Peyer's patch (tissue), 4 donors: ENCODE results near the gene TIPIN.

Source experiments
- POLR2A ChIP-seq, 2 donors: fragments of 450-650 bp; IDR thresholded peaks; one replicate each; pipeline ENCODE4 v1.5.1; 2017; ENCODE audit warnings: antibody characterized with exemption in 2 of 2, mild to moderate bottlenecking in 2 of 2, moderate library complexity in 2 of 2
- TF ChIP-seq, protein P1 (sequence below), 6 experiments: fragments of 450-650 bp in 4 of 6; fragments of 200-600 bp in 2 of 6; sonication (generic) in 1 of 6; IDR thresholded peaks; one replicate each; pipeline ENCODE4 v1.5.1; 2017 to 2019; ENCODE audit warnings: antibody characterized with exemption in 6 of 6, mild to moderate bottlenecking in 3 of 6, moderate library complexity in 1 of 6

DNA sequence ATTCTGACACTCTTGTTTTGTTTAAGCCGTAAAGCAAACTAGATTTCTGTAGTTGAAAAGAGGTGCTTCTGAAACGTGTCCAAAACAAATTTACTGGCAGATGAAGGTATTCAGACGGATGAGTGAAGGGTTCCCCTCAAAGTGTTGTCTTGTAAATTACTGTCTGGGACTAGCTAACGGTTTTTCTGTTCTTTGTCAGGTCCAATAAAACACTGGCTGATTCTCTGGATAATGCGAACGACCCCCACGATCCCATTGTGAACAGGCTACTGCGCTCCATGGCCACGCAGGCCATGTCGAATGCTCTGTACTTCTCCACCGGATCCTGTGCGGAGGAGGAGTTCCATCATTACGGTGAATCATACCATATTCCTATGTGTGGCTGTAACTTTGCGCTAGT lies 27.7 kb downstream of the TIPIN start:
- no peak for TF ChIP-seq POLR2A (IDR thresholded peaks at IDR 0.05)
- TF ChIP-seq, protein P1, sequence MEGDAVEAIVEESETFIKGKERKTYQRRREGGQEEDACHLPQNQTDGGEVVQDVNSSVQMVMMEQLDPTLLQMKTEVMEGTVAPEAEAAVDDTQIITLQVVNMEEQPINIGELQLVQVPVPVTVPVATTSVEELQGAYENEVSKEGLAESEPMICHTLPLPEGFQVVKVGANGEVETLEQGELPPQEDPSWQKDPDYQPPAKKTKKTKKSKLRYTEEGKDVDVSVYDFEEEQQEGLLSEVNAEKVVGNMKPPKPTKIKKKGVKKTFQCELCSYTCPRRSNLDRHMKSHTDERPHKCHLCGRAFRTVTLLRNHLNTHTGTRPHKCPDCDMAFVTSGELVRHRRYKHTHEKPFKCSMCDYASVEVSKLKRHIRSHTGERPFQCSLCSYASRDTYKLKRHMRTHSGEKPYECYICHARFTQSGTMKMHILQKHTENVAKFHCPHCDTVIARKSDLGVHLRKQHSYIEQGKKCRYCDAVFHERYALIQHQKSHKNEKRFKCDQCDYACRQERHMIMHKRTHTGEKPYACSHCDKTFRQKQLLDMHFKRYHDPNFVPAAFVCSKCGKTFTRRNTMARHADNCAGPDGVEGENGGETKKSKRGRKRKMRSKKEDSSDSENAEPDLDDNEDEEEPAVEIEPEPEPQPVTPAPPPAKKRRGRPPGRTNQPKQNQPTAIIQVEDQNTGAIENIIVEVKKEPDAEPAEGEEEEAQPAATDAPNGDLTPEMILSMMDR (IDR thresholded peaks at IDR 0.05) = no peak
